ENCODE results near the gene OR6V1.
"Not testable (repeated sequence)": the region's sequence is repeated elsewhere in the genome, so short reads cannot be mapped to it uniquely, and the experiment has no call there.

OR6V1 gene

DNA sequence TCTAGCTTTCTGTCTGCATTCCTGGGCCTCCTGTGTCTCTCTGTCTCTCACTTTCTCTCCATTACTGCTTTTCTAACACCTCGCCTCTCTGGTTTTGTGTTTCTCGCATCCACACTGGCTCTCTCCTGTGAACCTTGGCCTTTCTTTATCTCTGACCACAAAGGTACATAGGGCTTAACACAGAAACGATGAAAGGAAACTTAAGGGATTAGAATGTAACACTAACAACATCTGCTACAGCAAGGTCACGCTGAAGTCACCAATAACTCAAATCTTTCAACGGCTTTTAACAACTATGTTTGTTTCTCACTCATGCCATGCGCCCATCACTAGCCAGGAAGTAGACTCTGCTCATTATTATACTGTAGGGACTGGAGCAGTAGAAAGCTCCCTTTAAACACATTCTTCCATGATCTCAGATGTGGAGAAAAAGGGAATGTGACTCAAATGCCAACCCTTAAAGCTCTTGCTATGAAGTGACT, 9.3 kb upstream of the OR6V1 start:
- no peak for DNase-seq (ENCODE audit: low spot score)

DNA sequence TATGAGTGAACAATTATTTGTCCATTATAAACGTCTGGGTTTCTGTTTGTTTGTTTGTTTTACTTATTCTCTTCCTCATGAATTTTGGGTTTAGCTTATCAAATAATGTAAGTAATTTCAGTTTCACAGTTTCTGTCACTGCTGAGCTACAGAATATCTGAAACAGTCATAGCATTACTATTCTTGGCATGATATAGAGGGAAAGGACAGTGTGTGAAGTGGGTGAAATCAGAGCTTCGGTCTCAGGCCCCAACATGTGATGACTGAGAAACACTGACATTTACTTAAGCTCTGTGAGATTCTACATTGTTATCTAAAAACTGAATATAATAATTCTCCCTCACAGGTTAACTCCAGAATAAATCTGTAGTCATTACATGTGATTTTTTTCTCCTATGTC, 8.8 kb upstream of the OR6V1 start:
- DNase-seq (ENCODE audit: low spot score), result no peak

DNA sequence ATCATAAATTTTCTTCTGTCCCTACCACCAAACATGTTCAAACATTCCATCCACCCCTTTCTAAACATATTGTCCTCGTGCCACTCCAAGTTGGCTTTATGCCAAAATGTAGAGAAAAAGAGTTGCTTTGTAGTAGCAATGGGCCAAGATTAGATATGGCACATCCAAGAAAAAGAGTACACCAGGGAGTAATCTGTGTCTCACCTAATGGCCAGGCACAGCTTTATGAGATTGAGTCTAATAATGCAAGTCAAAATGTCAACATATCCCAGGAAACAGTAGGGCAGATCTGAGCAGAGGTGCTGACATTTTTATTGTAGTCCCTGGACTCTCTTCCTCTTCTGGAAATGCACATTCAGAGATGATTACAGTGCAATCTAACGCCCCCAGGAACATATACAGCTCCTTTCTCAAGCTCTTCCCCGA, 5.7 kb upstream of the OR6V1 start:
- DNase-seq (ENCODE audit: low spot score), result no peak

DNA sequence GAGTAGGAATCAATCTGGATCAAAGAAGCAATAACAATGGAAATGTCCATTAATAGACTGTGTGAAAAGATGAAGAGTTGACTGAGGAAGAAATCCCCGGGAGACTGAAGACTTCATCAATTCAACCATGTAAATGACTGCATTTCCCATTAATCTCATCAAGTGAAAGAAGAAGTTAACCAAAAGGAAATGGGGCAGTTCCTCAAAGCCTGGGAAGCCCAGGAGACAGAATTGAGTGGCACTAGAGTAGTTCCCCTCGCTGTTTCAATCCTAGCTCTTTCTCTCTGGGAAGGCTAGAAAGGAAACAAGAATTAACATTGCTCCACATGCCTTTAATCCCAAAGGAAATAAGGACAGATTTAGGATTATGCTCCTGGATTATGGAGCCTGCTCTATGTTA, 4.8 kb upstream of the OR6V1 start:
- DNase-seq (ENCODE audit: low spot score), result no peak

DNA sequence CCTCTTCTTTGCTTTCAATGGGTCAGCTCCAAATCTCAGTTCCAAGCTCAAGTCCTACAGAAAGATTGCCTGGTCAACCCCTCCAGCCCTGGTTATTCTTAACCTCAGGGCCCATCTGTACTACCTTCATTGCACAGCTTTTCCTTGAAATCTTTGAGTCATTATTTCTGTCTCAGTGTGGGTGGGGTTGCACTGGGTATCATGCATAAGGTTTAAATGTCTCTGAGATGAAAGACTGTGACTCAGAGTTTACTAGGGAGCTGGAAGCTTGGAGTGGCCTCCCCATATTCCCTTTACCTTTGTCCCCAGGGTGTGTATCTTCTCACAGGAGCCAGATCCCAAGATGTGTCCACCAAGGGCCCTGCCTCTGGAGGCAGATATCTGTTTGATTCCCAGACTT, 3.3 kb upstream of the OR6V1 start:
- no peak for DNase-seq (ENCODE audit: low spot score)

DNA sequence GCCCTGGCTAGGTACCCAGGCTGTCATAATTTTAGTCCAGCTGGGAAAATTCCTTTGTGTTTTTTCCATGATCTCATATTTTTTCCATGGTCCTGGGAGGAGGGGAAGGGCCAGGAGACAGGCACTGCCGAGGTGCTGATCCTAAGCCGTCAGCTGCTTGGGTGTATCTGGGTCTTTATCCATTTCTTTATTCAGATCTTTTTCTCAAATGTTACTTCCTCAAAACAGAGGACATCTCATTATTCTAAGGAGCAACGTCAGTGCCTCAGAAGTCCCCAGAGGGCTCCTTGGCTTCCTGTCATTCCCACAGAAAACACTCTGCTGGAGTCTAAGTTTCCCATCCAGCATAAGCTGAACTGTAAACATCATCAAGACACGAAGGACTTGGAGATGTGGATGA, 2.8 kb upstream of the OR6V1 start:
- no peak for DNase-seq (ENCODE audit: low spot score)

DNA sequence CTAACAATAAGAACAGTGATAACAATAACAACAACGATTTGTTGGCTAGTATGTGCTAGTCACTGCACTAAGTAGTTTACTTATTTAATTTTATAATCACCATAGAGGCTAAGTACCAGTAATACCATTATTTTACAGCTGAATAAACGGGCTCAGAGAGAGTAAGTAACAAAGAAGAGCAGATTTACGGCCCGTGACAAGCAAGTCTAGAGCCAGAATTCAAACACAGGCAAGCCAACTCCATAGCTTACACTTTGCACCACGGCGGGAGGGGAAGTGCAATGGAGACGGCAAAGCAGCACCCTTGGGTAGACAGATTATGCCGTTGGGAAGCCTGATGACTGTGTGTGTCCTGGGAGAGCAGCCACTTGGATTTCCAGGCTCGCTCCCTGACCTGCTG, 1.2 kb upstream of the OR6V1 start:
- DNase-seq (ENCODE audit: low spot score), result no peak

DNA sequence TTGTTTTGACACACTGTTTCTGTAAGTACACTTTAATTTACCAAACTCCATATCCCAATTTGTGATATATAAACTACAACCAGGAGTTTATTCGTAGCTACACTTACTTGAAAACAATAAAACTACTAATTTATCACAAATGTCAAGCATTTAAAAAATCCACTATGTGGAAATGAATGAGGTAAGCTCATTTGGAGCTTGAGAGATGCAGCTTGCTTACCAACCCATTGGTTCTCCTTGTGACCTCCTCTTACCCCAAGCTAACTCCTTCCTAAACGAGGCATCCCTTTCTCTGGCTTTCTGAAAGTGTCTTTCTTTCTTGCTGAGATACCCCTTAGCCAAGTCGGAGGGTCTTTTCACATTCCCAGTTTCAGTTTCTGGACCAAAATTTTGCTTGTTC, 2.5 kb downstream of the OR6V1 start:
- no peak for DNase-seq (ENCODE audit: low spot score)

DNA sequence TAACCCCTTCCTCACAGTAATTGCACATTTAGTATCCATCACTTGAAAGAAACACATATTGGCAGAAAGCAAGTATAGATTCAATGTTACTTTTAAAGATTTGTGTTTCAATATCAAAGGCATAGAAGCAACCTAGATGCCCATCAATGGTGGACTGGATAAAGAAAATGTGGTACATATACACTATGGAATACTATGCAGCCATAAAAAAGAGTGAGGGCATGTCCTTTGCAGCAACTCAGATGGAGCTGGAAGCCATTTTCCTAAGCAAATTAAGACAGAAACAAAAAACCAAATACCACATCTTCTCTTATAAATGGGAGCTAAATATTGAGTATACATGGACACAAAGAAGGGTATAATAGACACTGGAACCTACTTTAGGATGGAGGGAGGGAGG, 3.6 kb downstream of the OR6V1 start:
- no peak for DNase-seq (ENCODE audit: low spot score)

DNA sequence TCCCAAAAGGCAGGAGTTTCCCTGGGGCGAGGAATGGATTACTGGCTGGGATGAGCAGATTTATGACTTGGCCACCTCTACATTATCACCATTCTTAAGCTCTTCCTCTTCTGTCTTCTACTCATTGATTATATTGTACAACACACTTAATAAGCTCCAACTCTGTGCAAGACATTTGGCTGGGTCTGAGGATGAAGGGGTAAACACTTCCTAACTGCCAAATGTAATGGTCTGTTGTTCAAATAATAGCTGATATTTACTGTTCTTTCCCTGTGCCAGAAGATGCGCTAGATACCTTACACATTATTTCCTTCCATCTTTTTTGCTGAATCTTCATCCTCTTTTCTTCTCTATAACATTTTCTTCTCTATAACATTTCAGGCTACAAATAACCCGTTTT, 11.6 kb downstream of the OR6V1 start:
- DNase-seq (ENCODE audit: low spot score), result no peak

DNA sequence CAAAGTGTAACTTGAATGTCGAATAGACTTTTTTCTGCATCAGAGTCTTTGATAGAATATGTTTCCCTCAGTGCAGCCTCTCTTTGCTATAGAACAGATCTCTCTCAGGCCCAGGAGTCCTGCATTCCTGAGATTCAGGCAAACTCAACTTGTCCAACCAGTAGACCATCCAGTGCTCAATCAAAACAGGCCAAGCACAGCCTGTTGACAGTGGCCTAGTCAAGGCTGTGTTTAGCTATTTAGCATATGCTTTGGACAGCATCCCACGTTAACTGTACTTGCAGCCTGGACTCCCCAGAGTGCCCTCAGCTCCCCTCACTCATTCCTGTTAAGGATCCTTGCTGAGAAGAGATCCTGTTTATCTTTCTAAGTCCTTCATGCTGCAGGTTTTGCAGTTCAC, 16.3 kb downstream of the OR6V1 start:
- no peak for DNase-seq (ENCODE audit: low spot score)

DNA sequence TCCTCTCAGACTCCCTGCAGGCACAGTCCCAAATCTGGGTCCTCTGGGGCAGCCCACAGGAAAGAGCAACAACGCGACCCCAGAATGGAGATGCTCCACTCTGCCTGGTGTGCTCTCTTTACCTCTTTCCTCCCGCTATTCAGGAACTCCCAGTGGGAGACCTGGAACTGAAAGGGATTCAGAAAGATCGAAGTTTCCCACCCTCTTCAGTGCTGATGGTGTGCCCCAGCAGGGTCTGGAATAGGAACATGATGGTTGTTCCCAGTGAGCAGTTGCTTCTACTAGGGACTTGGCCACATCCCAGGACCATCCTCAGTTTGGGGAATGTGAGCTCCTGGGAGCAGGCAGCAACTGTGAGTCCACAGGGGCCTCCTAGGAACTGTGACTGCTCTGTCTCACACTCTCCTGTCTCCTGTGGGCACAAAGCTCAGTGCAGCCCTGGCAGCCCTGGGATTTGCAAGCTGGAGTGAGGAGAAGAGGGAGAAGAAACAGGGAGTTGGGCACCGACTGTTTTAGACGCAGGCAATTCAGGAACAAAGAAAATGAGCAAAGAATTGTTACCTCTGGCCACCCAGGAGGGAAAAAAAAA, 17.9 kb downstream of the OR6V1 start:
- DNase-seq (ENCODE audit: low spot score), result no peak

DNA sequence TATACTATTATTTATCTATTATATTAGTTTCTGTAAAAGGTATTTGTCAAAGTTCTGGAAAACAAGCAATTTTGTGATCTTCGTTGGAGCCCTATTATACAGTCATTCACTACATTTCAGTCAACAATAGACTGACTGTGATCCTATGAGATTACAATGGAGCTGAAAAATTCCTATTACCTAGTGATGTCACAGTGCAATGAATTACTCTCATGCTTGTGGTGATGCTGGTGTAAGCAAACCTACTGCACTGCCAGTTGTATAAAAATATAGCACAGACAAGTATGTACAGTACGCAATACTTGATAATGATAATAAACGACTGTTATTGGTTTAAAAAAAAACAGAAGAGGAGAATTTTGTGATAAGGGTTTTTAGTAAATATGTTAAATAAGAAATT, 21.4 kb downstream of the OR6V1 start:
- no peak for DNase-seq (ENCODE audit: low spot score)

DNA sequence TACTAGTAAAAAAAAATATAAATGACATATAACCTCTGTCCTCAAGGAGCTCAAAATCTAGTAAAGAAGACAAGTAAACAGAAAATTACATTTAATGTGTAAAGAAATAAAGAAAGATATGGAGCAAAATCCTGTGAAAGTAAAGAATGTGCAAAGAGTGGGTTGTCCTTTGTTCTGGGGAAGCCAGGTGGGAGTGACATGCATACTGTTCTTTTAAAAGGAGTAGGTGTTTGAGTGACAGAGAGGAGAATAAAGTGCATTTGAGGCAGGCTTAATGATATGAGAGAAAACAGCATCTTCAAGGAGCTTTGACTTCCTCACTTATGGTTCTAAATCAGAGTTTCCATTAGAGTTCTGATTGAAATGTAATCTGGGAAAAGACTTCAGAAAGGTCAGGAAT, 22.0 kb downstream of the OR6V1 start:
- DNase-seq (ENCODE audit: low spot score), result no peak

DNA sequence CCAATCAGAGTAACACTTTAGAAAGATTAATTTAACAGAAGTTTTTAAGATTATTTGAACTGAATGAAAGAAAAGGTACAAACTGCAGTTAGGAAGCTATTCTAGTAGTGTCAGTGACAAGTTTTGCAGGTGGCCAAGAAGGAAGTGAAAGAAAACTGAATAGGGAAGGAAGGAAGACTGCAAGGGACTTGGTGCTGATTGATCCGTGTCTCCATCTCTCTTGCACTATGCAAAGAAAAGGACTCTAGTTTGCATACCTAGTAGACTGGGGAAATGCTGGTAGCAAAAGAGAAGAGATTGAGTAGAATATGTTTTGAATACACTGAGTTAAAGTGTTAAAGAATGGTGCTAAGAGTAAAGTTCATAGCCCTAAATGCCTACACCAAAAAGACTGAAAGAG, 33.0 kb downstream of the OR6V1 start:
- DNase-seq (ENCODE audit: low spot score), result no peak

DNA sequence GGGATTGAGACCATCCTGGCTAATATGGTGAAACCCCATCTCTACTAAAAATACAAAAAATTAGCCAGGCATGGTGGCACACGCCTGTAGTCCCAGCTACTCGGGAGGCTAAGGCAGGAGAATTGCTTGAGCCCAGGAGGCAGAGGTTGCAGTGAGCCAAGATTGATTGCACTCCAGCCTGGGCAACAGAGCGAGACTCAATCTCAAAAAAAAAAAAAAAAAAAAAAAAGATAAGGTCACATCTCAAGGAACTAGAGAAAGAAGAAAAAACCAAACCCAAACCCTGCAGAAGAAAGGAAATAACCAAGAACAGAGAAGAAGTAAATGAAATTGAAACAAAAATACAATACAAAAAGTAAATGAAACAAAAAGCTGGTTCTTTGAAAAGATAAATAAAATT, 33.5 kb downstream of the OR6V1 start:
- DNase-seq (ENCODE audit: low spot score), result not testable (repeated sequence)

DNA sequence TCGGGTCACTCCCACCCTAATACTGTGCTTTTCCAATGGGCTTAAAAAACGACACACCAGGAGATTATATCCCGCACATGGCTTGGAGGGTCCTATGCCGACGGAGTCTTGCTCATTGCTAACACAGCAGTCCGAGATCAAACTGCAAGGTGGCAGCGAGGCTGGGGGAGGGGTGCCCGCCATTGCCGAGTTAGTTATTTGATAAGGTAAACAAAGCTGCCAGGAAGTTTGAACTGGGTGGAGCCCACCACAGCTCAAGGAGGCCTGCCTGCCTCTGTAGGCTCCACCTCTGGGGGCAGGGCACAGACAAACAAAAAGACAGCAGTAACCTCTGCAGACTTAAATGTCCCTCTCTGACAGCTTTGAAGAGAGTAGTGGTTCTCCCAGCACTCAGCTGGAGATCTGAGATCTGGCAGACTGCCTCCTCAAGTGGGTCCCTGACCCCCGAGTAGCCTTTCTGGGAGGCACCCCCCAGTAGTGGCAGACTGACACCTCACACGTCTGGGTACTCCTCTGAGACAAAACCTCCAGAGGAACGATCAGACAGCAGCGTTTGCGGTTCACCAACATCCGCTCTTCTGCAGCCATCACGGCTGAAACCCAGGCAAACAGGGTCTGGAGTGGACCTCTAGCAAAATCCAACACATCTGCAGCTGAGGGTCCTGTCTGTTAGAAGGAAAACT, 36.5 kb downstream of the OR6V1 start:
- DNase-seq (ENCODE audit: low spot score), result not testable (repeated sequence)

DNA sequence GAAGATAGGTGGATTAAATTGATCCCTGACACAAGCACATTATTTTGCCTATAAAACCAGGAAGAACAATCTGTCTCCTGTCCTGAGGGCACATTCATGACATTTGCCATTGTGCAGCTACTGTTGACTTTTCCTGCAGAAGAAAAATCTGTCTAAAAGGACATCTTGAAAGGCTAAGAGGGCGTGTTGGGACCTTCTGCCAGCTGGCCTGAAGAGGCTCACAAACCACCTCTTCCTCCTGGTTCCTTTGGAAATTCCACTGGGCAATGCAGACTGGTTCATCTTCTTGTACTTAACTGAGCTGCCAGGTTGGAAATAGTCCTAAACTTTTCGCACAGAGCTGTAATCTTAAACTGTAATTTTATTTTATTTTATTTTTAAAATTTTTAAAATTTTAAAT, 44.0 kb downstream of the OR6V1 start:
- DNase-seq (ENCODE audit: low spot score), result no peak

DNA sequence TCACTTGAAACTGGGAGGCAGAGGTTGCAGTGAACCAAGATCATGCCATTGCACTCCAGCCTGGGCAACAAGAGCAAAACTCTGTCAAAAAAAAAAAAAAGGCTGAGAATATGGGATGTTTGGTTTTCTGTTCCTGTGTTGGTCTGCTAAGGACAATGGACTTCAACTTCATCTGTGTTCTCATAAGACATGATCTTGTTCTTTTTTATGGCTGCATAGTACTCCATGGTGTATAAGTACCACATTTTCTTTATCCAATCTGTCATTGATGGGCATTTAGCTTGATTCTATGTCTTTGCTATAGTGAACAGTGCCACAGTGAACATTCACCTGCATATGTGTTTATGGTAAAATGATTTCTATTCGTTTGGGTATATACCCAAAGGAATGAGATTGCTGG, 47.4 kb downstream of the OR6V1 start:
- not testable (repeated sequence) for DNase-seq (ENCODE audit: low spot score)
